Measurements from ENCODE around the gene BAG3.

BAG3 gene

GRCh38 chr10:119665901-119666708 is 14.9 kb downstream of the BAG3 start:
- DNase-seq (ENCODE audit: low read depth in 2 of 2): no peak

- DNase-seq (ENCODE audit: low read depth in 2 of 2): no peak
Observed at GRCh38 chr10:119666709-119667004, 15.5 kb downstream of the BAG3 start.

GRCh38 chr10:119667562-119668328 is 16.6 kb downstream of the BAG3 start:
- no peak for DNase-seq (ENCODE audit: low read depth in 2 of 2)

GRCh38 chr10:119668461-119668860 is 17.3 kb downstream of the BAG3 start:
- no peak for DNase-seq (ENCODE audit: low read depth in 2 of 2)

- DNase-seq (ENCODE audit: low read depth in 2 of 2): no peak
Observed at GRCh38 chr10:119669331-119669730, 18.2 kb downstream of the BAG3 start.

GRCh38 chr10:119669975-119670640 is 18.9 kb downstream of the BAG3 start:
- no peak for DNase-seq (ENCODE audit: low read depth in 2 of 2)

GRCh38 chr10:119670717-119671116 is 19.5 kb downstream of the BAG3 start:
- DNase-seq (ENCODE audit: low read depth in 2 of 2): no peak

- DNase-seq (ENCODE audit: low read depth in 2 of 2): no peak
Observed at GRCh38 chr10:119671381-119671780, 20.2 kb downstream of the BAG3 start.

GRCh38 chr10:119672291-119672690 is 21.1 kb downstream of the BAG3 start:
- DNase-seq (ENCODE audit: low read depth in 2 of 2): no peak

- DNase-seq (ENCODE audit: low read depth in 2 of 2): no peak
Observed at GRCh38 chr10:119673271-119673670, 22.1 kb downstream of the BAG3 start.

GRCh38 chr10:119675483-119676170 is 24.4 kb downstream of the BAG3 start:
- no peak for DNase-seq (ENCODE audit: low read depth in 2 of 2)

- no peak for DNase-seq (ENCODE audit: low read depth in 2 of 2)
Observed at GRCh38 chr10:119677126-119677525, 25.9 kb downstream of the BAG3 start.

- DNase-seq (ENCODE audit: low read depth in 2 of 2): no peak
Observed at GRCh38 chr10:119677904-119678755, 26.9 kb downstream of the BAG3 start.

GRCh38 chr10:119679480-119679829 is 28.3 kb downstream of the BAG3 start:
- no peak for DNase-seq (ENCODE audit: low read depth in 2 of 2)

- no peak for DNase-seq (ENCODE audit: low read depth in 2 of 2)
Observed at GRCh38 chr10:119680050-119680449, 28.9 kb downstream of the BAG3 start.

GRCh38 chr10:119680650-119681081 is 29.5 kb downstream of the BAG3 start:
- no peak for DNase-seq (ENCODE audit: low read depth in 2 of 2)

- DNase-seq (ENCODE audit: low read depth in 2 of 2): peak; percentile 71 to 81
Observed at GRCh38 chr10:119686465-119687191, 35.4 kb downstream of the BAG3 start.

GRCh38 chr10:119687192-119688032 is 36.2 kb downstream of the BAG3 start:
- no peak for DNase-seq (ENCODE audit: low read depth in 2 of 2)

- no peak for DNase-seq (ENCODE audit: low read depth in 2 of 2)
Observed at GRCh38 chr10:119688033-119688508, 36.9 kb downstream of the BAG3 start.
